HepG2 (cell line): ENCODE results near the gene ACYP2. TPM values are rescaled to one million over a fixed set of nuclear protein-coding genes. Genes with fewer than 3 reads are reported as not detected.

Experiments used
- ATAC-seq: fragments of 200-7000 bp; cut with Tn5 transposase; 3 replicates; pipeline ENCODE4 v1.9.1; 2020; ENCODE audit warnings: mild to moderate bottlenecking, moderate library complexity
- BruUV-seq: library from RNA; stranded (reverse); fragments of 400-500 nt; replicated peaks from 2 replicates; lab custom pipeline; 2021; lab: Mats Ljungman, UMichigan
- CTCF ChIA-PET: fragments of 300-600 bp; formaldehyde crosslinking; extraction: SDS; loops from one replicate; lab custom pipeline; 2021; ENCODE audit warnings: low total read pairs, inconsistent platforms, low intra/inter-chr PET ratio; lab: Yijun Ruan, JAX
- POLR2A ChIA-PET: fragments of 350-600 bp; sonication (Branson Sonifier 250); formaldehyde crosslinking; loops from one replicate; lab custom pipeline; 2020; ENCODE audit warnings: antibody characterized with exemption, inconsistent platforms; lab: Yijun Ruan, JAX
- DNase-seq: peaks from one replicate; pipeline ENCODE4 v3.0.0-alpha.2; 2015; ENCODE audit warnings: low spot score
- FAIRE-seq: peaks from 3 replicates; lab custom pipeline; 2011; peaks lifted over from hg19 to GRCh38; lab: Jason Lieb, UNC
- H2AFZ ChIP-seq: one replicate; pipeline ENCODE4 v1.6.1; 2011; ENCODE audit warnings: low read length, inconsistent platforms
- H3K27ac ChIP-seq: fragments of 300-600 bp; 3 replicates; pipeline ENCODE4 v1.8.0; 2011; ENCODE audit warnings: mixed run types, mild to moderate bottlenecking, mixed read lengths, low read length, inconsistent platforms; ENCODE audit not compliant: insufficient read depth; ENCODE audit errors: extremely low read length
- H3K27me3 ChIP-seq, 2 experiments: fragments of 200-600 bp in 1 of 2; 2 replicates in 1 of 2; 3 replicates in 1 of 2; pipeline versions ENCODE4 v1.6.0 to v1.8.0; 2011; ENCODE audit warnings: low read length in 2 of 2, mild to moderate bottlenecking in 2 of 2, moderate library complexity in 2 of 2, inconsistent platforms in 1 of 2; ENCODE audit not compliant: insufficient read depth in 2 of 2, control insufficient read depth in 1 of 2
- H3K36me3 ChIP-seq, 2 experiments: fragments of 200-600 bp in 1 of 2; replicated peaks in 1 of 2; 2 replicates in 1 of 2; 3 replicates in 1 of 2; pipeline versions ENCODE4 v1.5.1 to v1.8.0; 2011; ENCODE audit warnings: low read length in 2 of 2, inconsistent platforms in 1 of 2; ENCODE audit not compliant: insufficient read depth in 2 of 2, control insufficient read depth in 1 of 2
- H3K4me1 ChIP-seq: 2 replicates; pipeline ENCODE4 v1.5.1; 2012; ENCODE audit warnings: low read length, inconsistent platforms; ENCODE audit not compliant: insufficient read depth
- H3K4me2 ChIP-seq: 2 replicates; pipeline ENCODE4 v1.6.0; 2011; ENCODE audit warnings: low read depth, low read length, inconsistent platforms
- H3K4me3 ChIP-seq, 3 experiments: fragments of 200-600 bp in 1 of 3; sonication (generic), shearing (Covaris generic) in 1 of 3; replicated peaks in 1 of 3; 2 replicates each; pipeline ENCODE4 v1.5.1; 2011 to 2016; ENCODE audit warnings: low read length in 3 of 3, inconsistent platforms in 2 of 3, low read depth in 2 of 3, mild to moderate bottlenecking in 2 of 3, control low read depth in 1 of 3, mixed read lengths in 1 of 3; ENCODE audit not compliant: insufficient read depth in 1 of 3
- H3K79me2 ChIP-seq: one replicate; pipeline ENCODE4 v1.6.1; 2011; ENCODE audit warnings: low read length, inconsistent platforms; ENCODE audit not compliant: insufficient read depth
- H3K9ac ChIP-seq: 2 replicates; pipeline ENCODE4 v1.6.0; 2011; ENCODE audit warnings: mild to moderate bottlenecking, low read depth, low read length, inconsistent platforms; ENCODE audit not compliant: insufficient read depth
- H3K9me3 ChIP-seq: 2 replicates; pipeline ENCODE4 v1.5.1; 2012; ENCODE audit warnings: mild to moderate bottlenecking, low read length
- H4K20me1 ChIP-seq: 2 replicates; pipeline ENCODE4 v1.6.0; 2011; ENCODE audit warnings: inconsistent platforms, mild to moderate bottlenecking, low read length, moderate library complexity; ENCODE audit not compliant: insufficient read depth
- MBD4 ChIP-seq: IDR thresholded peaks from 2 replicates; pipeline ENCODE4 v1.6.1; 2012; ENCODE audit warnings: low read length, inconsistent platforms, borderline replicate concordance
- NBN ChIP-seq: fragments of 450-650 bp; conservative IDR thresholded peaks from 2 replicates; pipeline ENCODE4 v1.6.1; 2017
- NFKB2 ChIP-seq: sonication (generic); formaldehyde crosslinking; IDR thresholded peaks from 2 replicates; pipeline ENCODE4 v1.4.0; 2020; ENCODE audit warnings: missing genetic modification reagents, borderline replicate concordance
- RBFOX2 ChIP-seq: fragments of 200-400 bp; formaldehyde crosslinking; IDR thresholded peaks from 2 replicates; pipeline ENCODE4 v1.6.1; 2017; ENCODE audit warnings: low read depth, mild to moderate bottlenecking, low read length
- ZNF101 ChIP-seq: sonication (generic); formaldehyde crosslinking; IDR thresholded peaks from 2 replicates; pipeline ENCODE4 v1.4.0; 2020; ENCODE audit warnings: mild to moderate bottlenecking, low read depth, missing genetic modification reagents, borderline replicate concordance
- ZNF296 ChIP-seq: sonication (generic); formaldehyde crosslinking; conservative IDR thresholded peaks from 2 replicates; pipeline ENCODE4 v1.5.0; 2020; ENCODE audit warnings: mild to moderate bottlenecking, missing genetic modification reagents
- ZNF44 ChIP-seq: sonication (generic); formaldehyde crosslinking; IDR thresholded peaks from 2 replicates; pipeline ENCODE4 v1.5.1; 2020; ENCODE audit warnings: mild to moderate bottlenecking, missing genetic modification reagents
- ZNF746 ChIP-seq: sonication (generic); formaldehyde crosslinking; IDR thresholded peaks from 2 replicates; pipeline ENCODE4 v1.8.0; 2022; ENCODE audit warnings: mild to moderate bottlenecking, missing genetic modification reagents
- ZNF772 ChIP-seq: sonication (generic); formaldehyde crosslinking; IDR thresholded peaks from 2 replicates; pipeline ENCODE4 v1.5.0; 2020; ENCODE audit warnings: mild to moderate bottlenecking, missing genetic modification reagents
- WGBS: methylation state at CpG from one replicate; pipeline ENCODE4 v1.1.6; 2017; ENCODE audit warnings: low lambda C conversion rate; 5-methylcytosine and 5-hydroxymethylcytosine counted together
- in situ Hi-C: cut with HindIII; loops from 2 replicates; pipeline ENCODE4 v1.10.0; 2017; ENCODE audit warnings: low pct_unique_long_range_greater_than_20kb; ENCODE audit not compliant: extremely low pct_ligation_motif_present
- intact Hi-C: fragments of 100-400 bp; cut with micrococcal nuclease; formaldehyde crosslinking; loops from one replicate; pipeline ENCODE4 v1.10.0; 2022; ENCODE audit not compliant: unreplicated experiment
- polyA plus RNA-seq, 8 experiments: library from polyadenylated mRNA; depleted of rRNA in 3 of 8; stranded (reverse) in 7 of 8; unstranded in 1 of 8; fragments of >200 nt; fragmentation: Illumina TruSeq in 4 of 8; extraction: Trizol in 4 of 8; gene quantifications; 2 replicates each; pipeline versions ENCODE4 v1.2.1 to v1.2.3, GENCODE V29; 2011 to 2016; ENCODE audit warnings: low read depth in 4 of 8, missing spikeins in 1 of 8, mixed read lengths in 1 of 8; ENCODE audit not compliant: insufficient read depth in 1 of 8
- total RNA-seq, 5 experiments: library from RNA; depleted of rRNA; stranded (reverse); fragments of >200 nt; fragmentation: Illumina TruSeq; extraction: Trizol; gene quantifications; 2 replicates each; pipeline ENCODE4 v1.2.3, GENCODE V29; 2016; ENCODE audit warnings: low read depth in 1 of 5
- TF ChIP-seq, protein P1 (sequence below): sonication (generic); formaldehyde crosslinking; IDR thresholded peaks from 2 replicates; pipeline ENCODE4 v1.5.0; 2020; ENCODE audit warnings: missing genetic modification reagents, mild to moderate bottlenecking, borderline replicate concordance
- TF ChIP-seq, protein P2 (sequence below): sonication (generic); formaldehyde crosslinking; IDR thresholded peaks from 2 replicates; pipeline ENCODE4 v1.5.0; 2020; ENCODE audit warnings: missing genetic modification reagents

The ACYP2 gene
- total and polyA plus RNA-seq, 2 of the 13 experiments (the other 11 are each of a cell fraction or from before 2014, with no cell fraction given): 12.3 to 12.7 TPM

- TF ChIP-seq, protein P1, sequence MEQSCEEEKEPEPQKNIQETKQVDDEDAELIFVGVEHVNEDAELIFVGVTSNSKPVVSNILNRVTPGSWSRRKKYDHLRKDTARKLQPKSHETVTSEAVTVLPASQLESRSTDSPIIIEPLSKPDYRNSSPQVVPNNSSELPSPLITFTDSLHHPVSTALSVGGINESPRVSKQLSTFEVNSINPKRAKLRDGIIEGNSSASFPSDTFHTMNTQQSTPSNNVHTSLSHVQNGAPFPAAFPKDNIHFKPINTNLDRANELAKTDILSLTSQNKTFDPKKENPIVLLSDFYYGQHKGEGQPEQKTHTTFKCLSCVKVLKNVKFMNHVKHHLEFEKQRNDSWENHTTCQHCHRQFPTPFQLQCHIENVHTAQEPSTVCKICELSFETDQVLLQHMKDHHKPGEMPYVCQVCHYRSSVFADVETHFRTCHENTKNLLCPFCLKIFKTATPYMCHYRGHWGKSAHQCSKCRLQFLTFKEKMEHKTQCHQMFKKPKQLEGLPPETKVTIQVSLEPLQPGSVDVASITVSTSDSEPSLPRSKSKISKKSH (CRISPR knock-in tag): no peak
Measured at GRCh38 chr2:54239427-54239826, 124.0 kb downstream of the ACYP2 start (continued).

- DNase-seq: no peak
- intact Hi-C loops (no loop called here), in situ Hi-C loops (no loop called here)
- BruUV-seq: no TSS peak
- ChIA-PET POLR2A (no interaction called here), CTCF (no interaction called here)
- Histone ChIP-seq H3K27me3 (no peaks in the 10 kb centered on the region), H3K4me1 (peaks cover 4% of the 10 kb centered on the region), H3K4me3 (no peak overlapping the region), H3K9me3 (peaks cover 10% of the 10 kb centered on the region), H3K9ac (no peak overlapping the region), H3K4me2 (no peak overlapping the region), H3K79me2 (no peaks in the 10 kb centered on the region), H4K20me1 (no peaks in the 10 kb centered on the region), H3K27ac (no peak overlapping the region), H3K36me3 (no peaks in the 10 kb centered on the region), H2AFZ (no peak overlapping the region)
- WGBS: 90% methylated on average over 5 of the region's 5 CpGs
- TF ChIP-seq RBFOX2 (no peak), ZNF101 (CRISPR knock-in tag) (no peak), ZNF746 (no peak), NFKB2 (CRISPR knock-in tag) (no peak), ZNF296 (no peak), ZNF772 (CRISPR knock-in tag) (no peak), NBN (no peak), ZNF44 (no peak), MBD4 (no peak)
- TF ChIP-seq, protein P1 (CRISPR knock-in tag): no peak
- TF ChIP-seq, protein P2, sequence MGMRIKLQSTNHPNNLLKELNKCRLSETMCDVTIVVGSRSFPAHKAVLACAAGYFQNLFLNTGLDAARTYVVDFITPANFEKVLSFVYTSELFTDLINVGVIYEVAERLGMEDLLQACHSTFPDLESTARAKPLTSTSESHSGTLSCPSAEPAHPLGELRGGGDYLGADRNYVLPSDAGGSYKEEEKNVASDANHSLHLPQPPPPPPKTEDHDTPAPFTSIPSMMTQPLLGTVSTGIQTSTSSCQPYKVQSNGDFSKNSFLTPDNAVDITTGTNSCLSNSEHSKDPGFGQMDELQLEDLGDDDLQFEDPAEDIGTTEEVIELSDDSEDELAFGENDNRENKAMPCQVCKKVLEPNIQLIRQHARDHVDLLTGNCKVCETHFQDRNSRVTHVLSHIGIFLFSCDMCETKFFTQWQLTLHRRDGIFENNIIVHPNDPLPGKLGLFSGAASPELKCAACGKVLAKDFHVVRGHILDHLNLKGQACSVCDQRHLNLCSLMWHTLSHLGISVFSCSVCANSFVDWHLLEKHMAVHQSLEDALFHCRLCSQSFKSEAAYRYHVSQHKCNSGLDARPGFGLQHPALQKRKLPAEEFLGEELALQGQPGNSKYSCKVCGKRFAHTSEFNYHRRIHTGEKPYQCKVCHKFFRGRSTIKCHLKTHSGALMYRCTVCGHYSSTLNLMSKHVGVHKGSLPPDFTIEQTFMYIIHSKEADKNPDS (CRISPR knock-in tag): no peak
- FAIRE-seq: no peak
- ATAC-seq: no peak
Measured at GRCh38 chr2:54240515-54241469, 125.4 kb downstream of the ACYP2 start.
